SIG-M5 (cell line): ENCODE data around the gene RND3.

Source experiments
- DNase-seq: peaks from one replicate; lab custom pipeline; 2025; lab: John Stamatoyannopoulos, UW

Gene RND3

DNA sequence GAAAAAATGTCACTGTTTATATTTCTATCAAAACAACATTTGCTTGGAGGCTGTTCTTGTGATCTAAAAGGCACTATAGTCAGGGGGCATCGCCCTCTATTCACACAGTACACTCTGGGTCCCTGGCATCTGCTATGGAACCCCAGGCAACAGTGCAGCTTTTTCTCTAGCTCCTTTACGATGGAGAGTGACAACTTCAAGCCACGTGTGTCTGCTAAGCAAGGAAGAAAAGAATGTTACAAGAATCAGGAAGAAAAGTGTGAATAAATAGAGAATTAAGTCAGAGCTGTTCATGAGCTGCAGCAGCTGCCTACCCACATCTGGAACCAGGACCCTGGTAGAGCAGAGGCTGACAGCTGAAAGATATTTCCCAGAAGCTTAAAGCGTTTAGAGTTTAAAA, 11.2 kb downstream of the RND3 start:
- DNase-seq, result no peak

DNA sequence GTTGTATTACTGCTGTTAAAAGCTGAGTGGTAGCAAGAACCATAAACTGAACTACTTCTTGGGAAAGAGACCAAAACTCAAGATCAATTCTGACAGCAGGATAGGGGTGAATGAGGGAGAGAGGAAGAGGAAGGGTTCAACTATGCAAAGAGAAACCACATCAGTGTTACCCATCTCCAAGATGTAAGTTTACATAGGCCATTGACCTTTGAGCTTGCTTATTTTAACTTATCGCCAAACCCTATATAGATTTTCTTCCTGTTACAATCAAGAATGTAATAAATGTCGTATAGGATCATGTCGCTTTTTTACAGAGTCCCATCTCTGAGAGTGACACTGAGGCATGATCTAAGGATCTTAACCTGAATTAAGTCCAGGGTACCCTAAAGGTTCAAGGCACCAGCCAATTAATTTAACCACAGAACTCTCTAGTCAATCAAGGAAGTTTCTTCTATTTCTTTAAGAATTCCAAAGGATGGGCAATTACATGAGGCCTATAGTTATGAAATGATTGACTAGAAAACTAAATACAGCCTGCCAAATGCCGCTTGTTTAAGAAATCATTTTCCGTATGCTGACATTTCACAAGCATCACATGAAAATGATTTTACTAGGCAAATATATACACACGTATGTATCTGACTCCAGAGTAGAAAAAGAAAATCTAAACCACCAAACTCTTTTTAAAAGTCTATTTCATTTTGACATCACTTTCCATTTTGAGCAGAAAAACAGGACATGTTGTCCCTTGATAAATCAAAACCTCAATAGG, 11.8 kb downstream of the RND3 start:
- DNase-seq, result no peak

DNA sequence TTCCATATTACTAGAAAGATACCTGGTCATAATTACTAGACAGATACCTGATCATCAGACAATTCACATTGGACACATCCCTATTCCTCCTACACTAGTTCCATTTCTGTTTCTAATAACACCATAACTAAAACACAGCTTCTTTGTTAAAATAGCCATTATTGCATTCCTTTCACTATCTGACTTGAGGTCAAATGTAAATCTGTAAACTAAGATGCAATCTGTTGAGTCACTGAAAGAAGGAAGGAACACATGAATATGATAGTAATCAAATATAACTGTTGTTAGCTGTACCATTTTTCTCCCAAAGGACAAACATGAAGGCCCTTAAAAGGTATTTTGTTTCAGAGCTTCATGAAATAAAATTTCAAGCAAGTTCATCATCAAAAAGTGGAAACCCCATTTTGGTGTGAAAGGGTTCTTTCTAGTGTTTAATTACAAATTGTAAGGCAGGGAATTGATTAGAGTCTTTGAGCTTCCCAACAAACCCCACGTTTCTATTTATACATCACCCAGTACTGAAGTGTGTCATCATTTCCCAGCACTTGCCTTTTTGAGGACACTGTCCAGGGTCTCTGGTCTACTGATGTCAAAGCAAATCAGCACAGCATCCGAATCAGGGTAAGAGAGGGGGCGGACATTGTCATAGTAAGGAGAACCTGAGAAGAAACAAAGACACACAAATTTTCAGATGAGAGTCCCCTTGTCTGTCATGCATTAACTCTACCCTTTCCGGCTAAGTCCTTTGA, 13.0 kb downstream of the RND3 start:
- no peak for DNase-seq

DNA sequence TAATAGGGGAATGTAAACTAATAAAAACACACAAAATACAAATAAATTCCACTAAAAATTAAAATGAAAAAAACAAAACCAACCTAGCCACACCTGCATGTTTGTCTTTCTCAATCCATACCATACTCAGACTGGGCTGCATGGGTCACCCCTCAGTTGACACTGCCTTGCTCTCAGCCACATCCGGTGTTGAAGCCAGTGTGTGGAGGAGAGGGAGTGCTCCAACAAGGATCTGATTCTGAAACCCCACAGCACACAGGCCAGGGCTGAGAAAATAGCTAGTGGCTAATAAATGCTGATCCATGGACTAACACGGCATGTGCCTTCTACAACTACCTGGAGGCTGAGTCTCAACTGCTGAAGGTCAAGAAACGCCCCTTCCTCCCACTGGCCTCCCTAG, 13.7 kb downstream of the RND3 start:
- no peak for DNase-seq

DNA sequence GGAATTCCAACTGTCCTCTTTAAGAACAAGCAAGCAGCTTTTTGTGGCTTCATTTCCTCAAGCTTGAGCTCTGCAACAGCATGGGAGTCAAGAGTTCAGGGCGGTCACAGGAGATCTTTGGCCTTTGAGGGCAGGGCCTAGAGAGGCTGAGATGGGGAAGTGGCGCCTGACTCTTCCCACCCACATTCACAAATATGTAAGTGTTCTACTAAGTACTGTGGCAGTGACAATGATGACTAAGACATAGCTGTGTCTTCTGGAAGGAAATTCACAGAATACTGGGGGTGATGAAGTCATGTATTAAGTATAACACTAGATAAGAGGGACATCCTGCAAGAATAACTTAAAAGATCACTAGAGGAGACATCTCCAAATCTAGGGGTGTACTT, 15.0 kb downstream of the RND3 start:
- DNase-seq, result no peak

DNA sequence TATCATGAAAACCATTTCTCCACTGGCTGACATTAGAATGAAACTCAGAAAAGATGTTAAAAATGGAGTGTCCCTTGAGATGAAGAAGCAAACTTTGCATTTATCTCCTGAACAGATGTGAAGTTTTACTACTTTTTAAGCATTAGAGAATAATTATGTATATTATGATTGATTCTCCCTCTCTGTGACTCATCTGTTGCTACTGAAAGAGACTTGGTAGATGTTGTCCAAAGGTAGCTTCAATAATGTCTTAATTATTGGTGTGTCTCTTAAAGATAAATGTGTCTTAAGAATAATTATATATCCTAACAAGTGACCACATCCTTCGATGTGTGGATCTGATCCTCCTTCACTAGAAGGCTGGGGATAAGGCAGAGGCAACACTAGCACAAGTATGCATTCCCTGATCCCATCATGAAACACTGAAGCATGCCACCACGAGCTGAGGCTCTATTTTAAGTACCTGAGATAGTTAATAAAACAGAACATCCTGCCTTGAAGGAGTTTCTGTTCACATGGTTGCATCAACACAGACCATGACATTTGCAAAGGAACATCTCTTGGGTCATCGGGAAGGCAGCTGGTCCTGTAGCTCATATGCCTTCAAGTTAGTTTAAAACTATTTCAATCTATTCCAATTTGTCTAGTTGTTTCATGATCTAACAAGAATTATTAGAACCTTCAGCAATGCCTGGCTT, 15.5 kb downstream of the RND3 start:
- no peak for DNase-seq

DNA sequence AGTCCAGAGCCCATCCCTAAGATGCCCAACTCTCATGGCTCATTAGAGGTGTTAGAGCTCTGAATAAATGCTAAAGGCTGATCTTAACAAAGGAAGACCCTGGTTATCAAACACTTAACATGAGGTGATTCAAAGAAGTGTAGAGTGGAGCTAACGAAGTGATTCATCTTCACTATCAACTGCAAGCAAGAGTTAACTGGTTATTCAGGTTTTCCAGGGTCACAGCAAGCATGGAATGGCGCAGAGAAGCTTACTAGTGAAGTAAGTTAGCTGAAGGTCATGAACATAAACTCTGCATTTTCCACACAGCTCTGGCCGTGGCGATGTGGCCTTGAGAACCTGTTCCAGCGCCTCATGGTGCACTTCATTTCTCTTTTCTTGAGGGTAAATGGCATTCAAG, 17.0 kb downstream of the RND3 start:
- no peak for DNase-seq

DNA sequence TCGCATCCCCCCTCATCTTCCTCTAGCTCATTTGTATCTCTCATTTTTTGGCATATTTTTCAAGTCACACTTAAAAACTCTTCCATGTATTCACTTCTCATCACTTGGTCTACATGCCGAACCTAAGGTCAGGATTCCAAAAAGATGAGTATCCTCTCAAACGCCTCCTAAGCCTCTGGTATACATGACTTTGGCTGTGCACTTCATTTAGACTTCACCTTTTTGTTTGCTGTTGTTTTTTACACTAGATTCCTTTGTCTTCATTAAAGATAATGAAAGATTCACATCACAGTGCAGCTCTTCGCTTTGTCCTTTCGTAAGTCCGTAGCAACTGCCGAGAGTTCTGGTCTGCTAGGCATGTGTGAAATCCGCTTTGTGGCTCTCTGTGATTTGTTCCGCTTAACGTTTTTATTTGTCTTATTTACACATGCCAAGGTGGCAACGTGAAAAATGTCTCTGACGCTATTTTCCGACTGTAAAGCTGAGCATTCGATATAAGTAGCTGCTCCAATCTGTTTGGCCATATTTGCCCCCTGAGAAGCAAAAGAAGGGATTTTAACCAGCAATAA, 17.7 kb downstream of the RND3 start:
- DNase-seq, result no peak

DNA sequence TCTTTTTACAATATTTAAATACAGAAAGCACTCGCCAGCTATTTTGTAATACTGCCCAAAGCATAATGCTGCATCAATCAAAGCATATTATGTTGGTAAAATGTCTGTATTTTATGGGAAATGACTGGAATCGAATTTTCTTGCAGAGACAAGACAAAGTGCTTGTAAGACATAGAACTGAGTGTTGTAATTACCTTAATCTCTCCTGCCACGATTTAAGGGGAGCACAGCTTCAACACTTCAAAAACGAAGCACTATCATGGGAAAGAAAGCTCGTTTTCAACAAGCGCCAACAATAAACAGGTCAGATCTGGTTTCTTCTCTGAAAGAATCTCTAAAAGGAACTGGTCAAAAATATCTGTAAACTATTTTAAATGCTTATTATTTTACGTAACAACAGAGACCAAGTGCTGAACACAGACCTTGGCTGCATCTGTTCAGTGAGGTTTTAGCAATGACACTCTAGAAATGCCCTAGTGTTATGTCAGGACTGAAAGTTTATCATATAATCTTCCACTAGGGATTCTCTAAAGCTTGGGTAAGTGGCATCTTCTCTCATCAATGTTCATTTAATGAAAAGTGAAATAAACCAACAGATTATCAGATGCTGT, 19.0 kb downstream of the RND3 start:
- no peak for DNase-seq

DNA sequence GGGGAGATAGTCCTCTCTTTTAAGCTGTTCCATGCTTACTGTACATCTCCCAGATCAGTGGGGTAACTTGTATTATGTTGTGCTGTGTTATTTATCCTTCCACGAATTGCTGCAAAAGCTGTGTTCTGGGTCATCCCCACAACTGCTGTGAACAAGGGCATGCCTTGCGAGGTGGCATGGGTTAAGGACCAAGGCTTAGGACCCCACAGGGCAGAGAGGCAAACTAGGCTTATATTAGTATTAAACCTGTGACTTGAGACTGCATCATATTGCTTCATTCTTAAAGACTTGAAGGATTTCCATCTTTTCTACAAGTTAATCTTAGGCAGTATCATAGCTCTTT, 19.9 kb downstream of the RND3 start:
- DNase-seq, result no peak

DNA sequence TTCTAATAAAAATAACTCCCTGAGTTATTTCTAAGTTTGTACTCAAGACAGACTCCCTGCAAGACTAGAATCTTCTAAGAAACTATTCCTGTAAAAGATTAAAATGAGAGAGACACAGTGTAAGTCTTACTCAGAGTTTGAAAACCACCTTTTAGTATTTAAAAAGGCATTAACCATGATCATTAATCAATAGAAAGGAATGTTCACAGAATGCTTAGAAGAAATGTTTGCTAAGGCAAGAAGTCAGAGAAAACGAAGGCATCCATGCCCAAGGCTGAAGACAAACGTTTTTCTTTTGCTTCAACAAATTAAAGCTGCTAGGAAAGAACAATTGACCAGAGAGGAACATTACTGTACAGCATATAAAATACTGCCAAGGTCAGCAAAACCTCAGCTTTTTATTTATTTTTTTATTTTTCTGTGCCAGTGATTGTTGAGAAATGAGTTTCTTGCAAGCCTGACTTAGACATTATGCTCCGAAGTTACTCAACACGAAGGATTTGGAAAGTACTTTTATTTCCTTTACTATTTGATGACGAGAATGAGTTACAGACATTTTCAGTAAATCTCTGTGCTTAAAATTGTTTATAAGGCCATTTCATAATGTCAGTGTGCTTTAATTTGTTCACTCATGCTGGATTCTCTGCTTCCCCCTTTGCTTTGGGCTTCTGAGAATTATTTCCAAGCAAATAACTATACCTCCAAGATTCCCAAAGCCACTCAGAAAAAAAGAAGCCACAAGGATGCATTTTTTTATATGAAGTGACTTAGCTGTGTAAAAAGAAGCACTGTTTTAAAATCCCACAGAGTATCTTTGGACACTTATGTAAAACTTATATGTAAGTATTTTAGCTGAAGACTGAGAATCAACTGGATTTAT, 20.5 kb downstream of the RND3 start:
- no peak for DNase-seq

DNA sequence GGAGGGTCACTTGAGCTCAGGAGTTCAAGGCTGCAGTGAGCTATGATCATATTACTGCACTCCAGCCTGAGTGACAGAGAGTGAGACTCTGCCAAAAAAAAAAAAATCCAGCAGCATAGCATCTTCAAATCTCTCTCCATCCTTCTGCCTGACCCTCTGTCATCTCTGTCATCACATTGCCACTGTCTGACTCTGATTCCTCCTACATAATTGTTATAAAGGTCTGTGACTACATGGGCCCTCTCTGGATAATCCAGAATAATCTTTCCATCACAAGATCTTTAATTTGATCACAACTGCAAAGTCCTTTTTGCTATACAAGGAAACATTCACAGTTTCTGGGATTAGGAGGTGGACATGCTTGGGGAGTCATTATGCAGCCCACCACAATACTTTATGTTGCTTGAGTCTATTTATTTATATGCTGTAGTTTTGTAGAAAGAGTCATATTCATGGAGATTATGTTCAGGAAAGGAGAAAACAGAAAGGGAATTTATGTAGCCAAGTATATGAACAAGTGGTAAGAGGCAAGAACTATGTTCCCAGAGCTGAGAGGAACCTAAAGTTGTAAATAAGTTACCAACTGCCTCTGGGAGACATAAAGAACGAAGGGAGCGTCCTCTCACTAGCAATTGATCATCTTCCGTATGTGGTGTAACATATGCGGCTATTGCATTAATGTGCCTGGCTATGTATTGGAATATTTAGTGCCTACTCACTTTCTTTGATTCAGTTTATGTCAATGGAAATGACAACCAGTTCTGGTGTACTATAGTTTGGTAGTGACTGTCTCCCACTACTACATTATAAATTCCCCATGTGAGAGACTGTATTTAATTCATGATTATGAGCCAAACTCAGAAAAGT, 21.5 kb downstream of the RND3 start:
- no peak for DNase-seq

DNA sequence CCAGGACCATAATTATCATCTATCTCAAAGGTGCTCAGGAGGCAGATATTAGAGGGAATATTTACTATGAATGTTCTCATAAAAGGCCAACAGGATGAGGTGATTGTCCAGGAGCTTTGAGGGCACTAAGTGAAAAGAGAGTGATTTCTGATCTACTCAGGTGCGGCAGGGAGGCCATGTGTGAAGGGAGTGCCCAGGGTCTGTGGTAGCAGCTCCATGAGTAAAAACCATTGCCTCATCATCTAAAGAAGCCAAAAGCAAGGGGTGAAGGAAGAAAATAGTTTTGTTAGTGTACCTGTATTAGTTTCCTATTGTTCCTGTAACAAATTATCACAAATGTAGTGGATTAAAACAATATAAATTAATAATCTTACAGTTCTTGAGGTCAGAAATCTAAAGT, 22.5 kb downstream of the RND3 start:
- DNase-seq, result no peak

DNA sequence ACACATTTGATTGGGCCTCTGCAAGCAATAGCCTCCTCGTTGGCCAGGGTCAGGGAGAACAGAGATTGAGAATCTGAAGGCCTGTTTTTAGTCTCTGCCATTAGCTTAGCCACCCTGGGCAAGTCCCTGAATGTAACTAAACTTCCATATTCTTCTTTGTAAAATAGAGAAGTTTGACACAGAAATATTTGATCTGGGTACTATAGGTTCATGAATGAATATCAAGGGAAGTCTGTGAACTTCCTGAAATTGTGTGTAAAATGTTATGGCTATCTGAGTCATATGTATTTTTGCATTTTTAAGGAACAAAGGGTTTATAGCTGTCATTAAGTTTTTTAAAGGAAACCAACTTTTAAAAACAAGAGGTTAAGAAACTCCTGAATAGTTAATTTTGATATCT, 23.2 kb downstream of the RND3 start:
- no peak for DNase-seq

DNA sequence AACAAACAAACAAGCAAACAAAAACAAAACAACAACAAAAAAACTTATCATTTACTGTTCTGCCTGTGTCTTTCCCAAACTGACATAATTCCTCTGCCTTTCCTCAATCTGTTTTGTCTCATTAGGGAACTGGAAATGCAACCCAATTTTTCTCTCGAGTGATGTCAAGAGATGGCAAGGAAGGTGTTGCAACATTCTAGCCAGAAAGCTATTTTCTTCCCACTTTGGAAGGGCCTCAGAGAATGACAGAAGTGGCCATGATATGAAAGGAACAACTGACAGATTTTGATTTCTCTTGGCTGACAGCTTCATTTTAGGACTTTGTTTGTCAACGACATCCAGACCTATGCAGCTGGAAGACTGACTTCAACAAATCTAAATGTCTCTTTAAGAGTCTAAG, 24.7 kb downstream of the RND3 start:
- DNase-seq, result no peak

DNA sequence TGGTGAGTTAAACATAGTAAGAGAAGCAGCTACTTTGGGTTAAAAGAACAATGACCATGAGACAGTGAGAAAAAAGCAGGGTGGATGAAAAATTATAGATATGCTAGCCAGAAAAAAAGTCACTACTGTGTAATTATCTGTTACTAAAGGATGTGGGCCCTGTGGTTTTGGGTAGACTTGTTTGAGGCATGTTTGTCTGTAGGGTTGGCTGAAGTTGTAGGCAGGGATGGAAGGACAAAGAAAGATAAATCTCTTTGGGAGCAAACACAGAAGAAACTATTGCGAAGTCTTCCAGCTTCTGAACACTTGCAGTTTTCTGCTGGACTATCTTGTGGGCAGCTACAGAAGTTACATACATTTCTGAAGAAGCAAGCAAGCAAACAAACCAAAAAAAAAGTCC, 28.2 kb downstream of the RND3 start:
- DNase-seq, result no peak

DNA sequence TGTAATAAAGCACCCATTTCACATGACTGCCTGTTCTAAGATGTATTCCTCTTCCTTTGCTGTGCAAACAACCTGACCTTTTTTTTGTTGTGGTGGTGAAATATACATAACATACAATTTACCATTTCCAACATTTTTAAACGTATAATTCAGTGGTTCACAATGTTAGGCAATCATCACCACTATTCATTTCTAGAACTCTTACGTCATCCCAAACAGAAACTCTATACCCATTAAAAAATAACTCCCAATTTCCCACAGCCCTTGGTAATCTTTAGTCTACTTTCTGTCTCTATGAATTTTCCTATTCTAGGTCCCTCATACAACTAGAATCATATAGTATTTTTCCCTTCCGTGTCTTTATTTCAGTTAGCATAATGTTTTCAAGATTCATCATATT, 36.7 kb downstream of the RND3 start:
- DNase-seq, result no peak

DNA sequence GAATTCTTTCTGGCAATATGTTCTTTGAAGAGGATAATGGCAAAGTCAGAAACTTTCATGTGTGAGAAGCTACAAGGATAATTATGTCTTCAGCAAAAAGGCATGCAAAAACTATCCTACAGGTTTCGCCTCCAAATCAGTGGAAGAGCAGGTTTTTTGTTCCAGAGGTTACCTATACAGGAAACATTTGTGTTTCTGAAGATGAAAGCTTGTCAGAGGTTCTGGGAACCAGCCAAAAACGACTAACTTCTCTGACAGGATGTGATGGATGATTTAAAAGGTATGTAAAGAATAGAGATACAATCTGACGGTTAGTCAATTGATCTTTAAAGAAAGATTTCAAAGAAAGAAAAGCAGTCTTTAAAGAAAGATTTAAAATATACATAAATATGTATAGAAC, 37.6 kb downstream of the RND3 start:
- no peak for DNase-seq

DNA sequence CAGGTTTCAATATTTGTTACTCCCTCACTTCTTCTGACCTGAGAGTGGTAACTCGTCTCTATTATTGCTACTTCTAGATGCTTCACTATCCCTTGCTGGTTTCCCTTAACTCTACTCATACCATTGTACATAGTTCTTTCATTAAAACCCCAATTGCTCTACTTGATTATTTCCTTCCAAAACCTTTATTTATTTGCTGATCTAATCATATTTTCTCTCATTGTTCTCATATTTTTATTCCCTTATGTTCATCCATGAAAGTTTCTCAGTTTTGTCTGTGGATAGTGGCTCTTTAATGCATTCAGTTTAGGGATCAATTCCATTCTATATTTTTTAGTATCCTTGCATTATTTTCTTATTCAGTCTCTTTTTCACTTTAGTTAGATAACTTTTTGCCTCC, 42.1 kb downstream of the RND3 start:
- no peak for DNase-seq

DNA sequence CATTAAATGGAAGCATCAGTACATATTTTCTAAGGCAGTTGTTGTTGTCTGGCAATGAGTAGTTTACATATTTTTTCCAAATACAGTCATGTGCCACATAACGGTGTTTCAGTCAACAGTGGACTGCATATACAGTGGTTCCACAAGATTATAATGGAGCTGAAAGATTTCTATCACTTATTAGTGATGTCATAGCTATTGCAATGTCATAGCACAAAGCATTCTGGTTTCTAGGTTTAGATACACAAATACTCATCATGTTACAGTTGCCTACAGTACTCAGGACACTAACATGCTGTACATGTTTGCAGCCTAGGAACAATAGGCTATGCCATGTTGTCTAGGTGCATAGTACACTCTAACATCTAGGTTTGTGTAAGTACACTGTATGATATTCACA, 45.0 kb downstream of the RND3 start:
- DNase-seq, result no peak

DNA sequence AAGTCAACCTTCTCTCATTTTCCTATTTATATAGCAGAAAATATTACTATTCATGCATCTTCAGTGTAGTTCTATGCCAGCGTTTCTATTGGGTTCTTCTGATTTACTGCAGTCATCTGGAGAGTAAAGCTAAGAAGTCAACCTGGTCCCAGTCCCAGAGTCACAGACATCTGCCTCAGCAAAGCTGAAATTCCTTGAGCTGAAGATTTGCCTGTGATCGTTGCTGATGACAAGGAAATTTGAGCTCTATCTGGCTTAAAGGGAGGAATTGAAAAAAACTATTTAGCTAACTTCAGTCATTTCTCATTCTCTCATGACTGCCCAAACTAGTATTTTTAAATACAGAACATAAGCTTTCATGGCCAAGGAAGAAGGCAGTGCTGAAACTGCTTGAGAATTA, 45.7 kb downstream of the RND3 start:
- no peak for DNase-seq
